ENCODE results near the gene CGREF1. TPM values are rescaled to one million over a fixed set of nuclear protein-coding genes. Genes with fewer than 3 reads are reported as not detected.

The CGREF1 gene
- total RNA-seq, 1 donor from 2014 or later, result 0.31 TPM

- POLR2A ChIA-PET, result interaction anchor here (0.6 to 10.5 kb wide), 2 partner anchors 14 to 109 kb away, joined by 3 to 204 read pairs; partner anchors contain the start of gene OST4
- no peak overlapping the region for H3K4me3 Mint-ChIP-seq
Measured at GRCh38 chr2:27054721-27055120, 64.2 kb downstream of the CGREF1 start.

GRCh38 chr2:27053776-27054175, 65.2 kb downstream of the CGREF1 start:
- intact Hi-C loops (cut with micrococcal nuclease), result loop anchor here (5.0 to 10.0 kb wide), 4 partner anchors 269 to 1021 kb away; partner anchors contain the start of genes ADGRF3, BABAM2, CENPA and RAB10
- DNase-seq (no peak), ATAC-seq (ENCODE audit: low read depth) (no peak)
- no peak for TF ChIP-seq CTCF (IDR thresholded peaks at IDR 0.05)
- ChIA-PET CTCF (interaction anchor here (0.8 kb wide), 1 partner anchor 10 kb away, joined by 3 read pairs; no protein-coding TSS in a partner anchor), POLR2A (interaction anchor here (0.5 to 10.5 kb wide), 2 partner anchors 15 to 139 kb away, joined by 3 to 204 read pairs; partner anchors contain the start of gene OST4)
- peaks cover 19% of the 10 kb centered on the region for H3K4me1 Mint-ChIP-seq
- no peaks in the 10 kb centered on the region for H3K9me3 Mint-ChIP-seq
- H3K4me3 Mint-ChIP-seq, result no peak overlapping the region
- H3K27me3 Mint-ChIP-seq, result peaks cover 6% of the 10 kb centered on the region
- peaks cover 52% of the 10 kb centered on the region for H3K36me3 Mint-ChIP-seq (ENCODE audit: low read depth)
- no peak overlapping the region for H3K27ac Mint-ChIP-seq

More at GRCh38 chr2:27054721-27055120, 64.2 kb downstream of the CGREF1 start:
- H3K9me3 Mint-ChIP-seq, result no peaks in the 10 kb centered on the region
- CTCF ChIA-PET, result no interaction called here
- peaks cover 6% of the 10 kb centered on the region for H3K27me3 Mint-ChIP-seq
- DNase-seq, result no peak
- H3K4me1 Mint-ChIP-seq, result peaks cover 15% of the 10 kb centered on the region
- peaks cover 60% of the 10 kb centered on the region for H3K36me3 Mint-ChIP-seq (ENCODE audit: low read depth)
- H3K27ac Mint-ChIP-seq, result no peak overlapping the region
- no peak for TF ChIP-seq CTCF (IDR thresholded peaks at IDR 0.05)
- intact Hi-C loops (cut with micrococcal nuclease), result loop anchor here (5.0 to 10.0 kb wide), 4 partner anchors 270 to 1022 kb away; partner anchors contain the start of genes ADGRF3, BABAM2, CENPA and RAB10
- no peak for ATAC-seq (ENCODE audit: low read depth)

- Mint-ChIP-seq H3K4me1 (peaks cover 19% of the 10 kb centered on the region), H3K4me3 (peak overlapping the region; percentile 3), H3K9me3 (no peaks in the 10 kb centered on the region), H3K27me3 (peaks cover 6% of the 10 kb centered on the region), H3K27ac (no peak overlapping the region), H3K36me3 (ENCODE audit: low read depth) (peaks cover 48% of the 10 kb centered on the region)
- CTCF ChIA-PET, result interaction anchor here (0.8 kb wide), 1 partner anchor 11 kb away, joined by 3 read pairs; no protein-coding TSS in a partner anchor
- no peak for ATAC-seq (ENCODE audit: low read depth)
- POLR2A ChIA-PET, result interaction anchor here (0.5 to 10.5 kb wide), 2 partner anchors 16 to 139 kb away, joined by 3 to 204 read pairs; partner anchors contain the start of gene OST4
- TF ChIP-seq CTCF (IDR thresholded peaks at IDR 0.05), result no peak
- DNase-seq, result no peak
- intact Hi-C loops (cut with micrococcal nuclease), result loop anchor here (5.0 to 10.0 kb wide), 4 partner anchors 269 to 1021 kb away; partner anchors contain the start of genes ADGRF3, BABAM2, CENPA and RAB10
Measured at GRCh38 chr2:27053321-27053720, 65.6 kb downstream of the CGREF1 start.

GRCh38 chr2:27051902-27052645, 66.9 kb downstream of the CGREF1 start:
- TF ChIP-seq CTCF (IDR thresholded peaks at IDR 0.05), result no peak
- Mint-ChIP-seq H3K4me3 (peak overlapping the region; percentile 86), H3K36me3 (ENCODE audit: low read depth) (peaks cover 41% of the 10 kb centered on the region), H3K27ac (peak overlapping the region; percentile 79), H3K9me3 (no peaks in the 10 kb centered on the region), H3K27me3 (peaks cover 6% of the 10 kb centered on the region), H3K4me1 (peaks cover 19% of the 10 kb centered on the region)
- DNase-seq (no peak), ATAC-seq (ENCODE audit: low read depth) (no peak)
- ChIA-PET POLR2A (interaction anchor here (0.6 to 10.5 kb wide), 12 partner anchors 11 to 1818 kb away, joined by 3 to 204 read pairs (median 4); partner anchors contain the start of genes ATRAID, KHK, OST4 and PPM1G), CTCF (interaction anchor here (1.0 to 2.1 kb wide), 2 partner anchors 19 to 35 kb away, joined by 3 to 12 read pairs; partner anchors contain the start of genes KHK and OST4)
- intact Hi-C loops (cut with micrococcal nuclease), result loop anchor here (1.0 to 10.0 kb wide), 7 partner anchors 29 to 1020 kb away; partner anchors contain the start of genes ADGRF3, BABAM2, CENPA and IFT172
